ENCODE measurements around the gene TRIM28.

- TF ChIP-seq CTCF (IDR thresholded peaks at IDR 0.05): no peak
- no peak for TF ChIP-seq POLR2A (IDR thresholded peaks at IDR 0.05)
These were observed 17.7 kb downstream of the TRIM28 start for GRCh38 chr19:58561373-58562121.

Data from thyroid gland (tissue), 4 donors.